SK-N-SH (cell line): ENCODE measurements around the gene PHOSPHO1. TPM values are rescaled to one million over a fixed set of nuclear protein-coding genes. Genes with fewer than 3 reads are reported as not detected.

ENCODE experiments used
- CTCF ChIA-PET: fragments of 300-600, 350-600 bp; formaldehyde crosslinking; extraction: SDS; loops from one replicate; lab custom pipeline; 2021; lab: Yijun Ruan, JAX
- POLR2A ChIA-PET: fragments of 350-600 bp; sonication (Branson Sonifier 250); formaldehyde crosslinking; extraction: SDS; loops from one replicate; lab custom pipeline; 2020; ENCODE audit warnings: antibody characterized with exemption, inconsistent platforms; lab: Yijun Ruan, JAX
- DNase-seq: peaks from one replicate; pipeline ENCODE4 v3.0.0; 2012
- H2AFZ ChIP-seq: fragments of 200-600 bp; sonication (generic); 2 replicates; pipeline ENCODE4 v1.8.1; 2016; ENCODE audit warnings: antibody characterized with exemption, mild to moderate bottlenecking, low read depth
- H3F3A ChIP-seq: fragments of 200-600 bp; sonication (generic); replicated peaks from 2 replicates; pipeline ENCODE3; 2016; ENCODE audit warnings: antibody characterized with exemption, mild to moderate bottlenecking; ENCODE audit not compliant: insufficient read depth
- H3K27ac ChIP-seq, 2 experiments: fragments of 200-500 bp in 1 of 2; fragments of 200-600 bp in 1 of 2; sonication (Bioruptor generic) in 1 of 2; sonication (generic), shearing (Covaris generic) in 1 of 2; 2 replicates each; pipeline versions ENCODE4 v1.5.1 to v1.6.1; 2014 to 2016; ENCODE audit warnings: low read depth in 2 of 2, inconsistent platforms in 1 of 2, low read length in 1 of 2, mild to moderate bottlenecking in 1 of 2, mixed read lengths in 1 of 2
- H3K27me3 ChIP-seq: fragments of 200-600 bp; sonication (generic), shearing (Covaris generic); 2 replicates; pipeline ENCODE4 v1.6.1; 2016; ENCODE audit warnings: mixed run types; ENCODE audit not compliant: insufficient read depth
- H3K36me3 ChIP-seq, 2 experiments: fragments of 200-500 bp in 1 of 2; fragments of 200-600 bp in 1 of 2; sonication (Bioruptor generic) in 1 of 2; sonication (generic) in 1 of 2; replicated peaks in 1 of 2; 2 replicates each; pipeline versions ENCODE3 to v1.5.1; 2014 to 2016; ENCODE audit warnings: low read length in 1 of 2, mild to moderate bottlenecking in 1 of 2; ENCODE audit not compliant: insufficient read depth in 2 of 2, control insufficient read depth in 1 of 2
- H3K4me1 ChIP-seq, 2 experiments: fragments of 200-500 bp in 1 of 2; fragments of 200-600 bp in 1 of 2; sonication (Bioruptor generic) in 1 of 2; sonication (generic), shearing (Covaris generic) in 1 of 2; 2 replicates each; pipeline versions ENCODE4 v1.5.1 to v1.6.1; 2014 to 2016; ENCODE audit warnings: low read depth in 1 of 2, low read length in 1 of 2, mixed run types in 1 of 2; ENCODE audit not compliant: insufficient read depth in 2 of 2, control insufficient read depth in 1 of 2
- H3K4me2 ChIP-seq: fragments of 200-600 bp; sonication (generic), shearing (Covaris generic); 2 replicates; pipeline ENCODE4 v1.6.1; 2017; ENCODE audit warnings: mixed run types
- H3K4me3 ChIP-seq, 2 experiments: fragments of 200-500 bp in 1 of 2; fragments of 200-600 bp in 1 of 2; sonication (Bioruptor generic) in 1 of 2; sonication (generic), shearing (Covaris generic) in 1 of 2; 2 replicates each; pipeline versions ENCODE4 v1.5.1 to v1.8.1; 2014 to 2016; ENCODE audit warnings: low read depth in 2 of 2, inconsistent platforms in 1 of 2, low read length in 1 of 2, mild to moderate bottlenecking in 1 of 2, mixed read lengths in 1 of 2, moderate library complexity in 1 of 2
- H3K79me2 ChIP-seq: fragments of 200-600 bp; sonication (generic); 2 replicates; pipeline ENCODE4 v1.8.1; 2017; ENCODE audit warnings: mild to moderate bottlenecking; ENCODE audit not compliant: insufficient read depth
- H3K9ac ChIP-seq: fragments of 200-600 bp; sonication (generic); 2 replicates; pipeline ENCODE4 v1.6.1; 2017; ENCODE audit warnings: mixed run types
- H3K9me2 ChIP-seq: fragments of 200-600 bp; sonication (generic); 2 replicates; pipeline ENCODE4 v1.6.1; 2017; ENCODE audit warnings: mixed run types
- H3K9me3 ChIP-seq: fragments of 200-600 bp; sonication (generic); 2 replicates; pipeline ENCODE4 v1.6.1; 2017; ENCODE audit warnings: mixed run types, mild to moderate bottlenecking, moderate library complexity
- H4K20me1 ChIP-seq: fragments of 200-600 bp; sonication (generic); 2 replicates; pipeline ENCODE4 v1.6.1; 2017; ENCODE audit warnings: mild to moderate bottlenecking, mixed run types; ENCODE audit not compliant: insufficient read depth
- CHD2 ChIP-seq: fragments of 150-350 bp; IDR thresholded peaks from 2 replicates; pipeline ENCODE4 v1.6.1; 2018; ENCODE audit warnings: low read length; ENCODE audit not compliant: partially characterized antibody
- EP300 ChIP-seq, 2 experiments: IDR thresholded peaks; 2 replicates each; pipeline versions ENCODE4 v1.4.0 to v1.6.1; 2012; ENCODE audit warnings: borderline replicate concordance in 1 of 2, low read depth in 1 of 2, low read length in 1 of 2
- FOSL2 ChIP-seq: IDR thresholded peaks from 2 replicates; pipeline ENCODE4 v1.4.0; 2012; ENCODE audit warnings: low read depth, mild to moderate bottlenecking, moderate library complexity, borderline replicate concordance
- GABPA ChIP-seq: IDR thresholded peaks from 2 replicates; pipeline ENCODE4 v1.4.0; 2012; ENCODE audit warnings: low read depth, mild to moderate bottlenecking
- JUND ChIP-seq: IDR thresholded peaks from 2 replicates; pipeline ENCODE4 v1.4.0; 2012
- MEF2A ChIP-seq: IDR thresholded peaks from 2 replicates; pipeline ENCODE4 v1.4.0; 2012; ENCODE audit warnings: low read depth, borderline replicate concordance
- NRF1 ChIP-seq: IDR thresholded peaks from 2 replicates; pipeline ENCODE4 v1.6.1; 2012; ENCODE audit warnings: low read depth, mild to moderate bottlenecking, low read length
- POLR2AphosphoS5 ChIP-seq: IDR thresholded peaks from 2 replicates; pipeline ENCODE4 v1.6.1; 2012; ENCODE audit warnings: low read depth, low read length
- RAD21 ChIP-seq: IDR thresholded peaks from 2 replicates; pipeline ENCODE4 v1.6.1; 2012; ENCODE audit warnings: mild to moderate bottlenecking, low read length
- REST ChIP-seq: IDR thresholded peaks from 2 replicates; pipeline ENCODE4 v1.6.1; 2012; ENCODE audit warnings: mild to moderate bottlenecking, low read depth, low read length, moderate library complexity
- RFX5 ChIP-seq: IDR thresholded peaks from 2 replicates; pipeline ENCODE4 v1.6.1; 2012; ENCODE audit warnings: mild to moderate bottlenecking, improper control_type of control experiment, low read length
- RXRA ChIP-seq: IDR thresholded peaks from 2 replicates; pipeline ENCODE4 v1.4.0; 2012; ENCODE audit warnings: low read depth, mild to moderate bottlenecking, borderline replicate concordance
- SIN3A ChIP-seq: IDR thresholded peaks from 2 replicates; pipeline ENCODE4 v1.6.1; 2012; ENCODE audit warnings: low read depth, mild to moderate bottlenecking, low read length, moderate library complexity, borderline replicate concordance
- SMC3 ChIP-seq: IDR thresholded peaks from 2 replicates; pipeline ENCODE4 v1.6.1; 2012; ENCODE audit warnings: low read depth, low read length, improper control_type of control experiment
- TCF12 ChIP-seq: IDR thresholded peaks from 2 replicates; pipeline ENCODE4 v1.4.0; 2012
- YY1 ChIP-seq: IDR thresholded peaks from 2 replicates; pipeline ENCODE4 v1.4.0; 2012; ENCODE audit warnings: low read depth, mild to moderate bottlenecking
- WGBS: methylation state at CpG from one replicate; pipeline ENCODE4 v1.1.6; 2017; ENCODE audit warnings: low lambda C conversion rate; 5-methylcytosine and 5-hydroxymethylcytosine counted together
- polyA plus RNA-seq, 3 experiments: library from polyadenylated mRNA; depleted of rRNA; stranded (reverse); fragments of >200 nt; gene quantifications; 2 replicates each; pipeline ENCODE4 v1.2.3, GENCODE V29; 2012
- TF ChIP-seq, protein P1 (sequence below): IDR thresholded peaks from 2 replicates; pipeline ENCODE4; 2012
- TF ChIP-seq, protein P2 (sequence below): IDR thresholded peaks from 2 replicates; pipeline ENCODE4 v1.4.0; 2012; ENCODE audit warnings: low read depth

Gene PHOSPHO1
- polyA plus RNA-seq, 1 of the 3 experiments (the other 2 are of a cell fraction) = not detected

- Histone ChIP-seq H3K9me3 (no peaks in the 10 kb centered on the region), H3K9ac (no peak overlapping the region), H3K4me1 (peaks cover 0 to 20% of the 10 kb centered on the region in 2 experiments; a peak in 3 of 4 replicates), H3K79me2 (no peaks in the 10 kb centered on the region), H3K27me3 (no peaks in the 10 kb centered on the region), H4K20me1 (no peaks in the 10 kb centered on the region), H2AFZ (no peak overlapping the region), H3K36me3 (no peaks in the 10 kb centered on the region), H3K4me3 (no peak overlapping the region), H3K27ac (no peak overlapping the region), H3K4me2 (no peak overlapping the region), H3K9me2 (no peaks in the 10 kb centered on the region), H3F3A (peaks cover 10% of the 10 kb centered on the region)
- ChIA-PET CTCF (interaction anchor here (1.3 to 9.5 kb wide), 3 partner anchors 9 to 33 kb away, joined by 5 to 105 read pairs (median 6); partner anchors contain the start of gene PHOSPHO1), POLR2A (no interaction called here)
- DNase-seq = peak; percentile 5
- WGBS = 47% methylated on average over 5 of the region's 5 CpGs
- TF ChIP-seq RAD21 (no peak), RXRA (no peak), POLR2AphosphoS5 (no peak), MEF2A (no peak), CHD2 (no peak), JUND (no peak), SMC3 (no peak), RFX5 (no peak), SIN3A (no peak), NRF1 (no peak), GABPA (no peak), FOSL2 (no peak)
- TF ChIP-seq, protein P1, sequence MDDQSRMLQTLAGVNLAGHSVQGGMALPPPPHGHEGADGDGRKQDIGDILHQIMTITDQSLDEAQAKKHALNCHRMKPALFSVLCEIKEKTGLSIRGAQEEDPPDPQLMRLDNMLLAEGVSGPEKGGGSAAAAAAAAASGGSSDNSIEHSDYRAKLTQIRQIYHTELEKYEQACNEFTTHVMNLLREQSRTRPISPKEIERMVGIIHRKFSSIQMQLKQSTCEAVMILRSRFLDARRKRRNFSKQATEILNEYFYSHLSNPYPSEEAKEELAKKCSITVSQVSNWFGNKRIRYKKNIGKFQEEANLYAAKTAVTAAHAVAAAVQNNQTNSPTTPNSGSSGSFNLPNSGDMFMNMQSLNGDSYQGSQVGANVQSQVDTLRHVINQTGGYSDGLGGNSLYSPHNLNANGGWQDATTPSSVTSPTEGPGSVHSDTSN = no peak
Measured at GRCh38 chr17:49213399-49213798, 17.2 kb downstream of the PHOSPHO1 start.

GRCh38 chr17:49210158-49211029 is 20.2 kb downstream of the PHOSPHO1 start, which contains the start of the genes ABI3 and GNGT2:
ABI3 (plus strand) TSS chr17:49210707; CDS start chr17:49210725, 18 bp downstream.
GNGT2 (minus strand) TSS chr17:49210574; CDS start chr17:49207422, 3,152 bp downstream.
- no peaks in the 10 kb centered on the region for H4K20me1 ChIP-seq
- CTCF ChIA-PET = interaction anchor here (0.6 to 9.5 kb wide), 3 partner anchors 17 to 331 kb away, joined by 3 to 105 read pairs (median 32); partner anchors contain the start of gene PHOSPHO1
- H3K9me3 ChIP-seq = no peaks in the 10 kb centered on the region
- no peak within 1 kb of the TSS; a peak in 1 of 4 replicates for H3K27ac ChIP-seq
- H3K79me2 ChIP-seq = no peaks in the 10 kb centered on the region
- H3K4me3 ChIP-seq = peak within 1 kb of the TSS; percentile 22 to 40
- no peaks in the 10 kb centered on the region for H3K27me3 ChIP-seq
- H3K9ac ChIP-seq = peak within 1 kb of the TSS; percentile 42; the same call in 1 of the 2 replicates
- peak within 1 kb of the TSS; percentile 71 for H3K4me2 ChIP-seq
- peak; percentile 20 for DNase-seq
- peak within 1 kb of the TSS; percentile 76 for H2AFZ ChIP-seq
- H3K9me2 ChIP-seq = no peaks in the 10 kb centered on the region
- peaks cover 10% of the 10 kb centered on the region for H3F3A ChIP-seq
- H3K36me3 ChIP-seq = no peaks in the 10 kb centered on the region
- no peak for TF ChIP-seq SIN3A
- no peak; the same call in 1 of the 2 replicates for TF ChIP-seq RXRA
- 0 out of 2 replicates have a peak, but pooled peaks have one; percentile 32 for TF ChIP-seq GABPA
- TF ChIP-seq EP300 (IDR thresholded peaks at IDR 0.05; ENCODE audit: borderline replicate concordance in 1 of 2, low read depth in 1 of 2, low read length in 1 of 2) = no peak
- no peak for TF ChIP-seq CHD2
- no peak for TF ChIP-seq RAD21
- TF ChIP-seq JUND = peak; percentile 64
- TF ChIP-seq NRF1 = no peak
- peak; percentile 85 for TF ChIP-seq FOSL2
- 0 out of 2 replicates have a peak, but pooled peaks have one; percentile 11 for TF ChIP-seq REST
- TF ChIP-seq YY1 = no peak
- no peak for TF ChIP-seq RFX5
- TF ChIP-seq, protein P2, sequence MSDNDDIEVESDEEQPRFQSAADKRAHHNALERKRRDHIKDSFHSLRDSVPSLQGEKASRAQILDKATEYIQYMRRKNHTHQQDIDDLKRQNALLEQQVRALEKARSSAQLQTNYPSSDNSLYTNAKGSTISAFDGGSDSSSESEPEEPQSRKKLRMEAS = peak; percentile 66; the same call in 1 of the 2 replicates
- 0 out of 2 replicates have a peak, but pooled peaks have one; percentile 21 for TF ChIP-seq TCF12
- TF ChIP-seq, all 33 proteins: peak for 6
- 31% methylated on average over 21 of the region's 22 CpGs for WGBS
- POLR2A ChIA-PET = no interaction called here
- peaks cover 0 to 20% of the 10 kb centered on the region in 2 experiments; a peak in 3 of 4 replicates for H3K4me1 ChIP-seq
